ENCODE measurements around the gene STX1B. TPM values are rescaled to one million over a fixed set of nuclear protein-coding genes. Genes with fewer than 3 reads are reported as not detected.

Gene STX1B
- total RNA-seq, 2 donors from 2014 or later = 1.1 to 1.2 TPM

DNA sequence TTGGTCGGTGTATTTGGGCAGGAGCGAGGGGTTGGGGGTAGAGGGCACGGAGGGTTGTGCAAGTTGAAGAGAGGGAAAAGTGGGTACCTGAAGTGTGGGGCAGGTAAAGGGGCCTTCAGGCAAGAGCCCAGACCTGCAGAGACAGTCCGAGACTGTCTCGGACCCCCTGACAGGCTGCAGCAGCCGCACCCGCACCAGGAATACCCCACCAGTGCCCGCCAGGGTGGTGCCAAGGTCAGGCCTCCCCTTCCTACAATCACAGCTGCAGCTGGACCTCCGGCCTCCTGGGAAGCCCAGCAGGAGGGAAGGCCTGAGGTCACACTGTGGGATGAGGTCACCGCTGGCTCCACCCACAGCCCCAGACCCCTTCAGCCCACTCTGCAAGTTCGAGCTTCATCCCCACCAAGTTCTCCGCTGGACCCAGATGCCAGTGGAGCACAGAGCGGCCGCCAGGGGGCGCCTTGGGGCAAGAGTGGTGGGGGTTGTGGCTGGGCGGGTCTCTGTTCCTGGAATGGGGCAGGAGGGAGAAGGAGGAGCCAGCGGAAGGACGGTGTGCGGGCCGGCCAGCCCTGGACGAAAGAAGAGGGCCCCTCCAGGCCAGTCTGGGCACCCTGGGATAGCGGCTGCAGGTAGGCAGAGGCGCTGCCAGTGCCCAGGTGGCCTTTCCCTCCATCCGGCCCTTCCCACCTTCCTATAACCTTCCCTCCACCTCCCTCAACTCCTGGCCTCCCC is 25.6 kb downstream of the STX1B start, which contains the start of gene HSD3B7:
HSD3B7 (plus strand) TSS at position 539 of the 732 bp plus-strand sequence. CDS start 452 bp downstream, outside the sequence.
- intact Hi-C loops (cut with DNase I) = loop anchor here (5.0 to 10.0 kb wide), 5 partner anchors 110 to 880 kb away; partner anchors contain the start of genes ZNF843 (in 2 of the 2) and VKORC1 (in 1 of the 2)
- DNase-seq = peak; percentile 92
- ATAC-seq = peak; percentile 89 to 95

DNA sequence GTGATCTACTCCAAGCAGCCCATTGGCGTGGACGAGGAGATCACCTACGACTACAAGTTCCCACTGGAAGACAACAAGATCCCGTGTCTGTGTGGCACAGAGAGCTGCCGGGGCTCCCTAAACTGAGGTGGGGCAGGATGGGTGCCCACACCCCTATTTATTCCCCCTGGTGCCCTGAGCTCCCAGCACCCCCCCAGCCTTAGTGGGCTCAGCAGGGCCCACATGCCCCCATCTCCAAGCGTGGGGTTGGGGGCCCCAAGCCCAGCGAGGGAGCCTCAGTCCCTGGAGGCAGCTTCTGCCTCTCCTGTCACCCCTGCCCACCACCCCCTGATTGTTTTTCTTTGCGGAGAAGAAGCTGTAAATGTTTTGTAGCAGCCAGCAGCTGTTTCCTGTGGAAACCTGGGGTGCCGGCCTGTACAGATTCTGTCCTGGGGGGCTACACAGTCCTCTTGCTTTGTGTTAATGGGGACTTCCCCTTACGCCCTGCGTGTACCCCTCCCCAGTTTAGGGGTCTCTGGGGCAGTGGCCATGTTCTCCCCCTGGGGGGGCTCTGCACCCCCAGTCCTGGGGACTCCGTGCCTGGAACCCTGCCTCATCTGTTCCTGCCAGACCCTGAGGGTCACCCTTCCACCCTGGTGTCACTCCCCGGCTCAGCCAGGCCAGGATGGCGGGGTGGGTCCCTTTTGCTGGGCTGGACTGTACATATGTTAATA is 26.4 kb downstream of the STX1B start:
- no peak for DNase-seq
- ATAC-seq = no peak
- intact Hi-C loops (cut with DNase I) = loop anchor here (5.0 to 10.0 kb wide), 4 partner anchors 111 to 881 kb away; partner anchors contain the start of genes ZNF843 (in 2 of the 2) and VKORC1 (in 1 of the 2)

DNA sequence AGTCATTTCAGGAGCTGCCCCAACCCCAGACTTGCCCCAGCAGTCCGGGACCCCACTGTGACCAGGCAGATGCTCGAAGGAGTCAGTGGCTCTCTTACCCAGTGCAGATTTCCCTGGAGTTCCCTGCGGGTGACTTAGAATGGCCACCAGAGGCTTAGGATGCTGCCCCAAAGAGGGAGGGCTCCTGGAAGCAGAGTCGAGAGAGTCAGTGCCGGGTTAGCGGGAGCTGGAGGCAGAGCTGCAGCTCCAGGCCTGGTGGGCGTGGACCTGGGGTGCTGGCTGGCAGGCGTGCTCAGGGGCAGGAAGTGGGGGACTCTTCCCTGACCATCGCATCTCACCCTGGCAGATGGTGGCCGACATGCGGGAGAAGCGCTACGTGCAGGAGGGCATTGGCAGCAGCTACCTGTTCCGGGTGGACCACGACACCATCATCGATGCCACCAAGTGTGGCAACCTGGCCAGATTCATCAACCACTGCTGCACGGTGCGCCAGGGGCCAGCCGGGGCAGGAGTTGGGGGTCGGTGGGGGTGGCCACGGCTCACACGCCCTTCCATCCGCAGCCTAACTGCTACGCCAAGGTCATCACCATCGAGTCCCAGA is 27.0 kb downstream of the STX1B start:
- intact Hi-C loops (cut with DNase I) = loop anchor here (5.0 to 10.0 kb wide), 4 partner anchors 111 to 881 kb away; partner anchors contain the start of genes ZNF843 (in 2 of the 2) and VKORC1 (in 1 of the 2)
- DNase-seq (no peak), ATAC-seq (no peak)

DNA sequence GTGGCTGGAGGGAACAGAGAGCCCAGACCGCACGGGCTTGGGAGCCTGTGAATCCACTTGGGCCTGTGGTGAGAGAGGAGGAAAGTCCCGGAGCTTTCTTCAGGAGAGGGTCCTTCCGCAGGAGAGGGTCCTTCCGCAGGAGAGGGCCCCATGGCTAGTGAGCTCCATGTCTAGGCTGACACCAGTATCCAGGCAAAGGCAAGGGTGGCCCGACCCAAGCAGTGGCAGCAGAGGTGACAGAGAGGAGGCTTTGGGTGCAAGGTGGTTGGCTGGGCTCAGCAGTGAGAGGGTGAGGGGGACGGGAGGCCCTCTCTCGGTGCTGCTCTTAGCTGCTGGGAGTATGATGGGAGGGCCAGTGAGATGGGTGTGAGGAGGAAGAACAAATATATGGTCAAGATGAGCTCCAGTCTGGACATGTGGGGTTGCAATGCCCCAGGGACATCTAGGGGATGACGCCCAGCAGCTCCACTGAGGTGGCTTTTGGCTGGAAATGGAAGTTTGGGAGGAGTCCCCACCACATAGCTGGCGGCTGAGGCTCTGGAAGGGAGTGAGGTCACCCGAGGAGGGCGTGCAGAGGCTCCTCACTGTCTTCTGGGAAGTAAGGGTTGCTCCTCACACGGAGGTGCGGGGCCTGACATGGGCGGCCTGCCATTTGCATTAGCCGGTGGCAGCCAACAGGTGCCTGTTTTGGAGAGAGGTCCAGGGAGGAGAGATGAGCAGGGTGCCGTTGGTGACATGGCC is 27.7 kb downstream of the STX1B start:
- intact Hi-C loops (cut with DNase I) = loop anchor here (5.0 to 10.0 kb wide), 4 partner anchors 112 to 882 kb away; partner anchors contain the start of genes ZNF843 (in 2 of the 2) and VKORC1 (in 1 of the 2)
- no peak for ATAC-seq
- DNase-seq = no peak

DNA sequence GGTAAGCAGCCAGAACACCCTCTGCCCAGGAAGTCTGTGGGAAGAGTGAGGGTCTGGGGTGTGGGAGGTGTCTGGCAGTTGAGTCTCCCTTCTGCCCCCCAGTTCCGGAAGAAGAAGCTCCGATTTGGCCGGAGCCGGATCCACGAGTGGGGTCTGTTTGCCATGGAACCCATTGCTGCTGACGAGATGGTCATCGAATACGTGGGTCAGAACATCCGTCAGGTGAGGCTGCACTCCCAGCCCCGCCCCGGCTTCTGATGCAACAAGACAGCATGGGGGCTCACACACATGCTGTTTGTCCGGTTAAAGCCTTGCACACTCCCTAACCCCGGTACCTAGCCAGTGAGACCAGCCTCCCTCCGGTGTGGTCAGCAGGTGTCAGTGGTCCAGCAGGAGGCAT is 29.5 kb downstream of the STX1B start:
- no peak for DNase-seq
- intact Hi-C loops (cut with DNase I) = loop anchor here (5.0 to 10.0 kb wide), 4 partner anchors 114 to 884 kb away; partner anchors contain the start of genes ZNF843 (in 2 of the 2) and VKORC1 (in 1 of the 2)
- no peak for ATAC-seq

DNA sequence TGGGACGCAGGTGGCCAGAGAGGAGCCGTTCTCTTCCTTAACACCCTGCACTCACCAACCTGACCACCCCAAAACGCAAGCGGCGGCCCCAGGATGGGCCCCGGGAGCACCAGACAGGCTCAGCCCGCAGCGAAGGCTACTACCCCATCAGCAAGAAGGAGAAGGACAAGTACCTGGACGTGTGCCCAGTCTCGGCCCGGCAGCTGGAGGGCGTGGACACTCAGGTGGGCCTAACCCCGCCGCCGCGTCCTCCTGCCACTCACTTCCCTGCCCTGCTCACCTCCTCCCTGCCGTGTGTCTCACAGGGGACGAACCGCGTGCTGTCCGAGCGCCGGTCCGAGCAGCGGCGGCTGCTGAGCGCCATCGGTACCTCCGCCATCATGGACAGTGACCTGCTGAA is 30.0 kb downstream of the STX1B start:
- intact Hi-C loops (cut with DNase I) = loop anchor here (5.0 to 10.0 kb wide), 4 partner anchors 114 to 884 kb away; partner anchors contain the start of genes ZNF843 (in 2 of the 2) and VKORC1 (in 1 of the 2)
- ATAC-seq = no peak
- DNase-seq = no peak

DNA sequence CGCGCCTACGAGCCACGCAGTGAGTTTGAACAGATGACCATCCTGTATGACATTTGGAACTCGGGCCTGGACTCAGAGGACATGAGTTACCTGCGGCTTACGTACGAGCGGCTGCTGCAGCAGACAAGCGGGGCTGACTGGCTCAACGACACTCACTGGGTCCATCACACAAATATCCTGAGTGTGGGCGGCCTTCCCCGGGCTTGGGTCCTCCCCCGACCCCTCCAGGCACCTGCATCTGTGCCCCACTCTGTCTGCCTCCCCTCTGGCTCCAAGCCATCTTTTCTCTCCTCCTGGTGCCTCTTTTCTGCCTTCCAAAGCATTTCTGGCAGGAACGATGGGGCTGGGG is 30.4 kb downstream of the STX1B start:
- DNase-seq (no peak), ATAC-seq (no peak)
- intact Hi-C loops (cut with DNase I) = loop anchor here (5.0 to 10.0 kb wide), 4 partner anchors 115 to 885 kb away; partner anchors contain the start of genes ZNF843 (in 2 of the 2) and VKORC1 (in 1 of the 2)

DNA sequence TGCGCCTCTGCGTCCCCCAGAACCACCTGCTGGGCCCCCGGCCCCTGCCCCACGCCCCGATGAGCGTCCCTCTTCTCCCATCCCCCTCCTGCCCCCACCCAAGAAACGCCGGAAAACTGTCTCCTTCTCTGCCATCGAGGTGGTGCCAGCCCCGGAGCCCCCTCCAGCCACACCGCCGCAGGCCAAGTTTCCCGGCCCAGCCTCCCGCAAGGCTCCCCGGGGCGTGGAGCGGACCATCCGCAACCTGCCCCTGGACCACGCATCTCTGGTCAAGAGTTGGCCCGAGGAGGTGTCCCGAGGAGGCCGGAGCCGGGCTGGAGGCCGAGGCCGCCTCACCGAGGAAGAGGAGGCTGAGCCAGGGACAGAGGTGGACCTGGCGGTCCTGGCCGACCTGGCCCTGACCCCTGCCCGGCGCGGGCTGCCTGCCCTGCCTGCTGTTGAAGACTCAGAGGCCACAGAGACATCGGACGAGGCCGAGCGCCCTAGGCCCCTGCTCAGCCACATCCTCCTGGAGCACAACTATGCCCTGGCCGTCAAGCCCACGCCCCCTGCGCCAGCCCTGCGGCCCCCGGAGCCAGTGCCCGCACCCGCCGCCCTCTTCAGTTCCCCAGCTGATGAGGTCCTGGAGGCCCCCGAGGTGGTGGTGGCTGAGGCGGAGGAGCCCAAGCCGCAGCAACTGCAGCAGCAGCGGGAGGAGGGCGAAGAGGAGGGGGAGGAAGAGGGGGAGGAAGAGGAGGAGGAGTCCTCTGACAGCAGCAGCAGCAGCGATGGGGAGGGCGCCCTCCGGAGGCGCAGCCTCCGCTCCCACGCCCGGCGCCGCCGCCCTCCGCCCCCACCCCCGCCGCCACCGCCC is 31.0 kb downstream of the STX1B start:
- intact Hi-C loops (cut with DNase I) = loop anchor here (5.0 to 10.0 kb wide), 4 partner anchors 115 to 885 kb away; partner anchors contain the start of genes ZNF843 (in 2 of the 2) and VKORC1 (in 1 of the 2)
- DNase-seq = no peak
- no peak for ATAC-seq

DNA sequence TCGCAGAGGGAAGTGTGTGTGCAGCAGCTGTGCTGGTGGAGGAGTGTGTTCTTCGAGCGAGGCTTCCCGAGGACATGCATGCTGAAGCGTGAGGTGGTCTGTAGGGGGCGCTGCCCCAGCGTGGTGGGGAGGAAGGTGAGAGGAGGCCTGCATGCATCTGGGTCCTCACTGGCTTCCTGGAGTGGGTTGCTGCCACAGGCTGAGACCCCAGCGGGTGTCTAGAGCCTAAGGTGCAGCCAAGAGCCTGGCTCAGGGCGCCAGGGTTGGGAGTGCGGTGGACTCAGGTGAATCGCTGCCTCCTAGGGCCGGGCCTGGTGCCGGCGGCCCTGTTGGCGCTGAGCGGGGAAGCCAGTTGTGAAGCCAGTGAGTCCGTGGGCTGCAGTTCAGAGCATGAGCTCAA is 32.9 kb downstream of the STX1B start:
- ATAC-seq = no peak
- DNase-seq = no peak
- intact Hi-C loops (cut with DNase I) = no loop called here

DNA sequence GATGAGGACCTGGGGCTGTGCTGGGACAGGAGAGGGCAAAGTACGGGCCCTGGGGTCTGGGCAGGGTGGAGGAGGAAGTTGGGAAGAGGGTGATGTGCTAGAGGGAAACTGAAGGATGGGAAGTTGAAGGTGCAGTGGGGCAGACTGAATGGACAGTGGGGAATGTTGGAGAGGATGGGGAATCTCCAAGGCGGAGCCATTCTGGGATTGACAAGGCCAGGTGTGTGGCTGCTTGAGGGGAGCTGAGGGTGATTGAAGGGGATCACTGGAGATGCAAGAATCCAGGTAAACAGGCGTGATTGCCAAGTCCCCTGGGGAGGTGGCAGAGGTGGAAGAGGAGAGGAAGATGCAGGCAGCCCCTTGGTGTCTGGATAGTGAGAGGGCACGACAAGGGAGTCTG is 34.0 kb downstream of the STX1B start:
- ATAC-seq = no peak
- no peak for DNase-seq
- intact Hi-C loops (cut with DNase I) = no loop called here

DNA sequence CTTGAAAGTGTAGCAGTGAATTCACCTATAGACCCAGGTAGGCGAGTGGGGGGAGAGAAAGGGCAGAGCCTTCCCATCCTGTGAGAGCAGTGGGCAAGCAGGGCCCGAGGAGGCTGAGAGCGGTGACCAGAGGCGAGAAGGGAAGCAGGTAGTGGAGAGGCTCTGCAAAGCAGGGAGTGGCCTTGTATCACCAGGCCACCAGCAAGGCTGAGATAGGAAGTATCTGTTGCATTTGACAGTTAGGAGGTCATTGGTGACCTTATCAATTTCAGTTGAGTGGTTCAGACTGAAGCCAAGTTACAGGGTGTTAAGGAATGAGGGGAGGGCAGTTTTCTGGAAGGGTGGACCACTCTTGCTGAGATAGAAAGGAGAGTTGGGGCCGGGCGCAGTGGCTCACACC is 36.1 kb downstream of the STX1B start:
- intact Hi-C loops (cut with DNase I) = no loop called here

DNA sequence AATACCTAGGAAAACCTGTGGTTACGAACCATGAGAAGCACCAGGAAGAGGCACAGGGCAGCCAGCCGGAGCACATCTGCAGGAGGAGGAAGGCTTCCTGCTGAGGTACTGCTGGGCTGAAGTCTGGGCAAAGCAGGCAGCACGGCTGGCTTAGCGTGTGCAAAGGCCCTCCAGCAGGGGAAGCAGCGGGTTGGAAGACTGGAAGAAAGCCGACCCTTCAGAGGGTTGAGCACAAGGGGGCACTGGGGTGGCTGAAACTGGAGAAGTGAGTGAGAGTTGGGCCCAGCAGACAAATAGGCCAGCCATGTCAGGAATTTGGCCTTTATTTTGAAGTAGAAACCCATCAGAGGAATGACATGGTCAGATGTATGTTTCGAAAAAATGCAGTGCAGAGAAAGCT is 37.6 kb downstream of the STX1B start:
- intact Hi-C loops (cut with DNase I) = no loop called here
- DNase-seq (no peak), ATAC-seq (no peak)

More for the DNA sequence above, 36.1 kb downstream of the STX1B start:
- ATAC-seq (no peak), DNase-seq (no peak)

DNA sequence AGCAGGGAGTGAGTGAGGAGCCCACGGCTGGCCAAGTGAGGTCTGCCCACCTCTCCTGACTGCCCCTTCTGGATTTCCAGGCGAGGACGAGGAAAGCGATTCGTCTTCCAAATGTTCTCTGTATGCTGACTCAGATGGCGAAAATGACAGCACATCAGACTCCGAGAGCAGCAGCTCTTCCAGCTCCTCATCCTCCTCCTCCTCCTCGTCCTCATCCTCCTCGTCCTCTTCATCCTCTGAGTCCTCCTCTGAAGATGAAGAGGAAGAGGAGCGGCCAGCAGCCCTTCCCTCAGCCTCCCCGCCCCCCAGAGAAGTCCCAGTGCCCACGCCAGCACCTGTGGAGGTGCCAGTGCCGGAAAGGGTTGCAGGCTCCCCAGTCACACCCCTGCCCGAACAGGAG is 39.1 kb downstream of the STX1B start:
- intact Hi-C loops (cut with DNase I) = no loop called here
- ATAC-seq (no peak), DNase-seq (no peak)

DNA sequence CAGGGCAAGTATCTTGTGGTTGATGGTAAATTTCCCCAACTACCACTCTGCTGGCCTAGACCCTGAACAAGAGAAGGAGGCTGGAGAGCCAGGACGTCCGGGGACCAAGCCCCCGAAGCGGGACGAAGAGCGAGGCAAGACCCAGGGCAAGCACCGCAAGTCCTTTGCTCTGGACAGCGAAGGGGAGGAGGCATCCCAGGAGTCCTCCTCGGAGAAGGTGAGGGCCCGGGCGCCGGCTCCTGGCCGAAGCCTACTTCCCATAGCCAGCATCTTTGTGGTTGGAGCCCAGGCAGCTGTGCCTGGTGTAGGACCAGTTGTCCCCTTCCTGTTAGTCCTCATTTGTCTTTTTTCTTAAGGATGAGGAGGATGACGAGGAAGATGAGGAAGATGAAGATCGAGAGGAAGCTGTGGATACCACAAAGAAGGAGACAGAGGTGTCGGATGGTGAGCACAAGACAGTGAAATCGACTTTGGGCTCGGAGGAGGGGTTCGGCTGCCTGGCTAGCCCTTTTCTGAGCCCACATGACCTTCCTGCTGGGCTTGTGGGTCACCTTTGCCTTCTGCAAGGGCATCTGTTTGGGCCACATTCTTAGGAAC is 41.1 kb downstream of the STX1B start:
- DNase-seq = no peak

DNA sequence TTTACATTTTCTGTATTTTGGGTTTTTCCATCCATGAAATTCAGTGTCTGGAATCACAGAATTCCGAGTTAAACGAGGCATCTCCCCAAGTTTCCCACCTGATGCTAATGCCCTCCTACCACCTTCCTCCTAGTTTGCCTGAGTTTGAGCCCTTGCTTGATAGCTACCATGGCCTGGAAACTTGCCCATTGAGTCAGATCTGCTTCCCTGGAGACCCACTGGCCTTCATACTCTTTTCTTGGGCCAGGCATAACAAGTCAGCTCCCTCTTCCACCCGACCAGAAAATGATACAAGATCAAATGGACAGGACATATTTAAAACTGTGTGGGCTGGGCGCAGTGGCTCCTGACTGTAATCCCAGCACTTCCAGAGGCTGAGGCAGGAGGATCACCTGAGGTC is 42.6 kb downstream of the STX1B start:
- no peak for ATAC-seq
- intact Hi-C loops (cut with DNase I) = no loop called here
- DNase-seq = no peak

More for the DNA sequence above, 41.1 kb downstream of the STX1B start:
- intact Hi-C loops (cut with DNase I) = no loop called here
- ATAC-seq = no peak

DNA sequence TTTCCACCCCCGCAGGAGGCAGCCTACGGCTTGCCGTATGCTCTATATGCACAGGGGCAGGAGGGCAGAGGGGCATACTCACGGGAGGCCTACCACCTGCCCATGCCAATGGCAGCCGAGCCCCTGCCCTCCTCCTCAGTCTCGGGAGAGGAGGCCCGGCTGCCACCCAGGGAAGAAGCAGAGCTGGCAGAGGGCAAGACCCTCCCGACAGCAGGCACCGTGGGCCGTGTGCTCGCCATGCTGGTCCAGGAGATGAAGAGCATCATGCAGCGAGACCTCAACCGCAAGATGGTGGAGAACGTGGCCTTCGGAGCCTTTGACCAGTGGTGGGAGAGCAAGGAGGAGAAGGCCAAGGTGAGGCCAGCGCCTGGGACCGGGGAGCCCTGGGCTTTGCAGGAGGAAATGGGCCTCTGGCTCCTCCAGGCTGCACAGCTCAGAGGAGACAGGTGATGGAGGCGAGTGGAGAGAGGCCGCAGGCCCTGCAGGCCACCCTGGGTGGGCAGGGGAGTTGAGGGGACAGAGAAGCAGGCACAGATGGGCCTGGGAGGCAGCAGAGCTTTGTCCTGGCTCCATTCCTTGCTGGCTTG is 44.3 kb downstream of the STX1B start:
- DNase-seq (no peak), ATAC-seq (no peak)
- intact Hi-C loops (cut with DNase I) = no loop called here

DNA sequence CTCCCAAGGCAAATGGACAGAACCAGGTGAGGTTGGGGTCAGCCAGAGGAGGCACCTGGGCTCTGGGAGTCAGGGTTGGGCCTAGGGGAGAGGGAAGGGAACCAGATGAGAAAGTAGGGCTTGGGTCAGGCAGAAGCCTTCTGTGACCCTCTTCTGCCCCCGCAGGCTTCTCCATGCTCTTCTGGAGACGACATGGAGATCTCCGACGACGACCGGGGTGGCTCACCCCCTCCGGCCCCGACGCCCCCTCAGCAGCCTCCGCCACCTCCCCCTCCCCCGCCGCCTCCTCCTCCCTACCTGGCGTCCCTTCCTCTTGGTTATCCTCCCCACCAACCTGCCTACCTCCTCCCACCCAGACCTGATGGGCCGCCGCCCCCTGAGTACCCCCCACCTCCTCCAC is 45.0 kb downstream of the STX1B start:
- intact Hi-C loops (cut with DNase I) = no loop called here
- DNase-seq (no peak), ATAC-seq (no peak)

All from left cardiac atrium (tissue), 4 donors.